ENCODE data around the gene ELOVL5. TPM values are rescaled to one million over a fixed set of nuclear protein-coding genes. Genes with fewer than 3 reads are reported as not detected.

Gene ELOVL5
- total and polyA plus RNA-seq, 2 donors (not counting 1 experiment from before 2014, with no cell fraction given) = 128 to 144 TPM

DNA sequence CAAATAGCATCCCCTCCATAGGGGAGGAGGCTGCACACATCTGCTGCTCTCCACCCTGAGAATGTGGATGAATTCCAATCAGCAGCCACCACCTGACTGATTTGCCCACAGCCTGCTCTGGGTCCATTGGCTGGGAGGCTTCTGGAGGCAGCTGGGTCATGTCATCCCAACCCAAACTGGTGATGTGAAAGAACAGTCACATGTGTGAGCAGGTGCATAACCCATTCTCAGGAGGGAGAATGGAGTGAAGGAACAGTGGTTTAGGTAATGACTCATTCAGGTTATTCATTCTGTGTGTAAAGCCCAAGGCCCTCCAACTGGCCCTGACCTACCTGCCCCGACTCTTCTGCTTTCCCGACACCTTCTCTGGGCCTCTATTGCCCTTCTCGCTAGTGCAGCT lies 109.2 kb downstream of the ELOVL5 start:
- peaks cover 82% of the 10 kb centered on the region in 2 donors for H3K4me1 ChIP-seq (ENCODE audit: control insufficient read depth in 2 of 2, insufficient read depth in 2 of 2, low read length in 2 of 2)
- 86% methylated on average over 3 of the region's 3 CpGs for WGBS (ENCODE audit: insufficient coverage)
- peak overlapping the region; percentile 60 for H3K4me3 Mint-ChIP-seq

More for the DNA sequence above, 109.2 kb downstream of the ELOVL5 start:
- Histone ChIP-seq H3K36me3 (replicated peaks in 1 of 2; ENCODE audit: control extremely low read depth in 1 of 2, control insufficient read depth in 1 of 2, extremely low read depth in 1 of 2, insufficient read depth in 2 of 2, low read length in 1 of 2) (peaks cover 0 to 2% of the 10 kb centered on the region in 2 experiments), H4K20me1 (ENCODE audit: control insufficient read depth, insufficient read depth, low read length, poor library complexity, severe bottlenecking) (no peaks in the 10 kb centered on the region), H2AFZ (ENCODE audit: insufficient read depth, low read depth, low read length, poor library complexity, severe bottlenecking) (no peak overlapping the region), H3K27ac (ENCODE audit: low read length in 2 of 2) (peak overlapping the region in 1 of 2 donors; percentile 87), H3K79me2 (ENCODE audit: control insufficient read depth, insufficient read depth, low read length) (peaks cover 7% of the 10 kb centered on the region), H3K4me2 (replicated peaks; ENCODE audit: low read depth, low read length, poor library complexity, severe bottlenecking) (peak overlapping the region; percentile 72), H3K27me3 (replicated peaks in 1 of 4; ENCODE audit: control extremely low read depth in 1 of 4, control insufficient read depth in 3 of 4, insufficient read depth in 4 of 4, low read length in 3 of 4) (no peaks in the 10 kb centered on the region), H3K4me3 (ENCODE audit: control extremely low read depth in 1 of 5, extremely low read depth in 1 of 5, insufficient read depth in 1 of 5, low read depth in 2 of 5, low read length in 4 of 5) (peak overlapping the region in 1 of 5 experiments; percentile 59), H3K9ac (ENCODE audit: low read length) (peak overlapping the region; percentile 42), H3K9me3 (ENCODE audit: control extremely low read depth in 1 of 3, control insufficient read depth in 2 of 3, insufficient read depth in 1 of 3, low read length in 2 of 3) (peaks cover 0 to 22% (median 9%) of the 10 kb centered on the region in 3 donors)
- Mint-ChIP-seq H3K4me1 (peaks cover 86% of the 10 kb centered on the region), H3K27ac (peak overlapping the region; percentile 89), H3K9me3 (ENCODE audit: insufficient read depth) (peaks cover 4% of the 10 kb centered on the region), H3K27me3 (no peaks in the 10 kb centered on the region)
- intact Hi-C loops (cut with micrococcal nuclease) = no loop called here
- CTCF ChIA-PET = no interaction called here
- no peak for DNase-seq
- peak; percentile 21 for ATAC-seq (ENCODE audit: low read depth)
- POLR2A ChIA-PET = interaction anchor here (0.6 kb wide), 1 partner anchor 11 kb away, joined by 3 read pairs; no protein-coding TSS in a partner anchor
- TF ChIP-seq CTCF (IDR thresholded peaks at IDR 0.05) = no peak
- TF ChIP-seq EZH2 (IDR thresholded peaks at IDR 0.05; ENCODE audit: borderline replicate concordance, insufficient read depth, low read depth, low read length, poor library complexity, severe bottlenecking) = no peak
